ENCODE data around the gene CLASRP. TPM values are rescaled to one million over a fixed set of nuclear protein-coding genes. Genes with fewer than 3 reads are reported as not detected.

The CLASRP gene
- total and polyA plus RNA-seq, 2 of the 8 experiments (the other 6 are each of a cell fraction or from before 2014, with no cell fraction given) = 22.3 to 71.7 TPM

- Histone ChIP-seq H3K56ac (replicated peaks; ENCODE audit: insufficient read length, low read depth, low read length) (no peak overlapping the region), H2BK120ac (replicated peaks; ENCODE audit: low read depth, low read length) (no peak overlapping the region), H3K14ac (ENCODE audit: insufficient read length) (no peak overlapping the region), H3K4ac (replicated peaks; ENCODE audit: insufficient read length, low read depth, low read length) (no peak overlapping the region), H2BK12ac (ENCODE audit: low read depth, low read length) (no peak overlapping the region), H3K79me2 (ENCODE audit: control insufficient read depth in 1 of 2, insufficient read depth in 2 of 2, low read length in 2 of 2) (no peaks in the 10 kb centered on the region), H2AFZ (ENCODE audit: low read length) (no peak overlapping the region), H3K79me1 (ENCODE audit: low read depth, low read length) (no peaks in the 10 kb centered on the region), H3K36me3 (ENCODE audit: control insufficient read depth in 2 of 4, insufficient read depth in 4 of 4, low read length in 3 of 4) (peaks cover 0 to 4% (median 2%) of the 10 kb centered on the region in 4 experiments; a peak in 2 of 8 replicates), H3K27ac (ENCODE audit: low read depth, low read length) (no peak overlapping the region), H3K9me3 (ENCODE audit: insufficient read depth in 2 of 2, low read depth in 1 of 2, low read length in 1 of 2) (no peaks in the 10 kb centered on the region), H2AK5ac (ENCODE audit: low read depth, low read length) (no peak overlapping the region), H2BK15ac (ENCODE audit: low read length) (no peak overlapping the region), H3K4me2 (ENCODE audit: insufficient read depth in 1 of 2, low read depth in 2 of 2, low read length in 2 of 2) (no peak overlapping the region), H3K23me2 (ENCODE audit: low read depth, low read length) (no peaks in the 10 kb centered on the region), H3K23ac (ENCODE audit: insufficient read length) (no peak overlapping the region), H3K18ac (ENCODE audit: extremely low read depth, low read length) (no peak overlapping the region), H3K4me3 (ENCODE audit: extremely low read depth in 1 of 4, insufficient read depth in 2 of 4, low read depth in 3 of 4, low read length in 4 of 4) (no peak overlapping the region), H3K4me1 (replicated peaks in 1 of 4; ENCODE audit: control insufficient read depth in 3 of 4, insufficient read depth in 4 of 4, low read length in 3 of 4) (0 out of 7 replicates have a peak, but pooled peaks cover 0 to 2% (median 0%) of the 10 kb centered on the region in 4 experiments), H4K20me1 (replicated peaks in 1 of 2; ENCODE audit: control insufficient read depth in 1 of 2, insufficient read depth in 2 of 2, low read length in 2 of 2) (no peaks in the 10 kb centered on the region), H4K8ac (ENCODE audit: extremely low read depth, insufficient read depth, low read length) (no peak overlapping the region), H3K9ac (replicated peaks in 1 of 4; ENCODE audit: extremely low read depth in 1 of 4, low read depth in 3 of 4, low read length in 3 of 4) (no peak overlapping the region), H2BK20ac (ENCODE audit: low read length) (no peak overlapping the region), H4K5ac (ENCODE audit: insufficient read length, low read depth, low read length) (no peak overlapping the region), H4K91ac (replicated peaks; ENCODE audit: insufficient read length, low read length) (no peak overlapping the region), H2BK5ac (ENCODE audit: low read depth, low read length) (no peak overlapping the region), H3K27me3 (replicated peaks in 1 of 4; ENCODE audit: control insufficient read depth in 3 of 4, extremely low read depth in 1 of 4, insufficient read depth in 3 of 4, low read length in 3 of 4) (no peaks in the 10 kb centered on the region)
- CTCF ChIA-PET (ENCODE audit: partially characterized antibody) = interaction anchor here (0.7 to 1.9 kb wide), 12 partner anchors 13 to 131 kb away, joined by 3 to 6 read pairs (median 3); partner anchors contain the start of gene GEMIN7
- WGBS, 2 experiments (ENCODE audit: extremely low coverage in 1 of 2, insufficient coverage in 1 of 2, insufficient read length in 1 of 2, insufficient replicate concordance in 2 of 2, low coverage in 1 of 2, low lambda C conversion rate in 2 of 2, missing lambda C conversion rate in 1 of 2) = 82% methylated on average over 13 of the region's 13 CpGs; no CpG with 5 or more reads in 1 of the 2 experiments
- POLR2A ChIA-PET (ENCODE audit: partially characterized antibody) = interaction anchor here (0.7 kb wide), 1 partner anchor 55 kb away, joined by 4 read pairs; no protein-coding TSS in a partner anchor
- FAIRE-seq = no peak
- DNase-seq (ENCODE audit: low read depth in 1 of 2, low spot score in 2 of 2) = peak in 1 of 2 experiments; percentile 94
- TF ChIP-seq CTBP2 (IDR thresholded peaks at IDR 0.05; ENCODE audit: borderline replicate concordance, insufficient read depth, insufficient read length, low read length) (no peak), CREB1 (IDR thresholded peaks at IDR 0.05) (no peak), KDM1A (IDR thresholded peaks at IDR 0.05; ENCODE audit: borderline replicate concordance, low read length) (no peak)
Measured at GRCh38 chr19:45016388-45017314, 22.2 kb upstream of the CLASRP start.

Measured in H1 (cell line).